H1 (cell line): ENCODE results near the gene AMZ1. TPM values are rescaled to one million over a fixed set of nuclear protein-coding genes. Genes with fewer than 3 reads are reported as not detected.

Experiments used
- BRCA1 ChIP-seq: IDR thresholded peaks from 2 replicates; pipeline ENCODE4 v1.6.1; 2012; ENCODE audit warnings: low read depth, low read length, improper control_type of control experiment
- CTBP2 ChIP-seq: IDR thresholded peaks from 2 replicates; pipeline ENCODE4 v1.7.0; 2011; ENCODE audit warnings: borderline replicate concordance, mild to moderate bottlenecking, moderate library complexity, mixed read lengths, low read length; ENCODE audit not compliant: insufficient read depth, insufficient read length
- JUND ChIP-seq: IDR thresholded peaks from 2 replicates; pipeline ENCODE4 v1.6.1; 2011; ENCODE audit warnings: mild to moderate bottlenecking, improper control_type of control experiment, low read length
- NANOG ChIP-seq: IDR thresholded peaks from 2 replicates; pipeline ENCODE4 v1.6.1; 2011; ENCODE audit warnings: low read length, low read depth, mild to moderate bottlenecking, inconsistent platforms; ENCODE audit not compliant: insufficient read depth, poor library complexity, severe bottlenecking
- PHF8 ChIP-seq: fragments of 200-600 bp; sonication (generic); conservative IDR thresholded peaks from 2 replicates; pipeline ENCODE4 v1.7.1; 2012; ENCODE audit warnings: low read depth, mild to moderate bottlenecking, inconsistent platforms, low read length, moderate library complexity
- POLR2AphosphoS5 ChIP-seq: IDR thresholded peaks from 2 replicates; pipeline ENCODE4 v1.6.1; 2011; ENCODE audit warnings: low read depth, low read length
- SP1 ChIP-seq: IDR thresholded peaks from 2 replicates; pipeline ENCODE4 v1.6.1; 2011; ENCODE audit warnings: low read depth, low read length
- SP2 ChIP-seq: IDR thresholded peaks from 2 replicates; pipeline ENCODE4 v1.6.1; 2012; ENCODE audit warnings: mild to moderate bottlenecking, low read length, inconsistent platforms
- TAF7 ChIP-seq: optimal IDR thresholded peaks from 2 replicates; pipeline ENCODE3; 2011; ENCODE audit warnings: low read depth, mild to moderate bottlenecking, inconsistent platforms, low read length, moderate library complexity, borderline replicate concordance
- USF2 ChIP-seq: IDR thresholded peaks from 2 replicates; pipeline ENCODE4 v1.6.1; 2011; ENCODE audit warnings: low read length, improper control_type of control experiment
- polyA plus RNA-seq, 7 experiments: library from polyadenylated mRNA; depleted of rRNA in 3 of 7; stranded (reverse) in 5 of 7; unstranded in 2 of 7; fragments of >200 nt in 5 of 7; fragments of 200-250 nt in 2 of 7; gene quantifications; 1 replicate in 5 of 7; 2 replicates in 1 of 7; 4 replicates in 1 of 7; pipeline versions ENCODE4 v1.2.1 to v1.2.3, GENCODE V29; 2011 to 2013; ENCODE audit warnings: missing spikeins in 2 of 7, mixed read lengths in 2 of 7
- total RNA-seq: library from RNA; stranded (reverse); fragmentation: NEBNext Ultra II Directional; extraction: Animal tissue kit (Norgen Biotek cat#: 25700); gene quantifications from 2 replicates; pipeline ENCODE4 v1.2.1, GENCODE V29; 2021
- TF ChIP-seq, protein P1 (sequence below): IDR thresholded peaks from 2 replicates; pipeline ENCODE4 v1.6.1; 2012; ENCODE audit warnings: inconsistent platforms

Gene AMZ1
- total and polyA plus RNA-seq, 2 of the 8 experiments (the other 6 are each of a cell fraction or from before 2014, with no cell fraction given) = 0.59 to 1.4 TPM

DNA sequence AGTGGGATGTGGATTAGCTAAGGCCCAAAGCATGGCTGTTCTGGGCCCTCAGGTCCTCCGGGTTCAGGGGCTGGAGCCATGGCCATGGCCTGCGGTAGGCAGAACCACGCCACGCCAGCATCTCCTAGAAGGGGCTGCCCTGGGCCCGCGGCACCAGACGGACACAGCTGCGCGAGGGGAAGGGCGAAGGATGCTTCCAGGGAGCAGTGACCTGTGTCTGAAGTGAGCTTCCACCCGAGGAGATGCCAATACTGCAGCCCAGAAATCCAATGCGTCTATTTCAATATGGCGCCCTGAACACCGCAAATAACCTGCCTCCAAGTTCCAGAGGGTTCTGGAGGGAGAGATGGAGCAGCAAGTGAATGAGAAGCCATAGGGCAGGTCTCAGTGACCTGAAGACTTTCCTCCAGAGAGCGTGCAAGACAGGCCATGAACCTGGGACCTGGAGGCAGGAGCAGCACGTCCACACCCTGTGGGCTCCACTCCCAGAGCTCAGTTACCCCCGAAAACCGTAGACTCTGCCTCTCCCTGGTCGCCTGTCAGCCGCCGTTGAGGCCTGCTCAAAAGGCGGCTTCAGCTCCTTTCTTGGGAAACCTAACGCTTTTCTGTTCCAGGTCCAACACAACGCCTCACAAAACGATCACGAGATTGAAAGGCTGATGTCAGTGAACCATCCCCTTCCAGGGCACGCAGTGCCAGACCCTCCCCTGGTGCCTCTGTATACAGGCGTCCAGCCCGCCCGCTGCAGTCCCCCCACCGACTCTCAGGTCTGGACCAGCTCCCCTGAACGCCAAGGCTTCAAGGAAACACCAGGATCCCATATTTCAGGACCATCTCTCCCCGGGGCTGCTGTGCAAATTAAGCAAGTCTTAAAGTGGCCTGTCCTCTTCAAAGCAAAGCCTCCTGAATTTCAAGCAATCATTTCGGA, 37.4 kb downstream of the AMZ1 start (continued):
- TF ChIP-seq CTBP2 (no peak), SP1 (no peak), USF2 (no peak), POLR2AphosphoS5 (no peak; the same call in 1 of the 2 replicates), NANOG (no peak), JUND (no peak), PHF8 (no peak), TAF7 (no peak), BRCA1 (no peak), SP2 (no peak)
- TF ChIP-seq, protein P1, sequence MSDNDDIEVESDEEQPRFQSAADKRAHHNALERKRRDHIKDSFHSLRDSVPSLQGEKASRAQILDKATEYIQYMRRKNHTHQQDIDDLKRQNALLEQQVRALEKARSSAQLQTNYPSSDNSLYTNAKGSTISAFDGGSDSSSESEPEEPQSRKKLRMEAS = no peak
